Bronchial epithelial cell (primary cell): ENCODE data around the gene ANKRD36. TPM values are rescaled to one million over a fixed set of nuclear protein-coding genes. Genes with fewer than 3 reads are reported as not detected.
"Not testable (repeated sequence)": the region's sequence is repeated elsewhere in the genome, so short reads cannot be mapped to it uniquely, and the experiment has no call there.

Experiments used
- DNase-seq: peaks from one replicate; pipeline ENCODE4 v3.0.0-alpha.2; 2010; ENCODE audit warnings: low read depth
- FAIRE-seq: peaks from 2 replicates; lab custom pipeline; 2011; peaks lifted over from hg19 to GRCh38; lab: Jason Lieb, UNC
- H3K27me3 ChIP-seq: 2 replicates; pipeline ENCODE4 v1.5.1; 2011; ENCODE audit warnings: low read length; ENCODE audit not compliant: control insufficient read depth, insufficient read depth
- H3K36me3 ChIP-seq: 2 replicates; pipeline ENCODE4 v1.5.1; 2011; ENCODE audit warnings: low read length; ENCODE audit not compliant: control insufficient read depth, insufficient read depth
- H3K4me3 ChIP-seq: 2 replicates; pipeline ENCODE4 v1.5.1; 2011; ENCODE audit warnings: mild to moderate bottlenecking, low read depth, low read length, control low read depth
- CTCF ChIP-seq: IDR thresholded peaks from 2 replicates; pipeline ENCODE4 v1.5.1; 2011; ENCODE audit warnings: mild to moderate bottlenecking, moderate library complexity, low read length, control low read depth, inconsistent platforms; ENCODE audit not compliant: insufficient read depth, severe bottlenecking
- total RNA-seq: library from RNA; depleted of rRNA; stranded (reverse); fragments of >200 nt; gene quantifications from 2 replicates; pipeline ENCODE4 v1.2.1, GENCODE V29; 2014

The ANKRD36 gene
- total RNA-seq, 1 donor from 2014 or later, result 14.0 TPM

GRCh38 chr2:97088706-97089105 lies 24.2 kb upstream of the ANKRD36 start:
- not testable (repeated sequence) for DNase-seq, H3K4me3 ChIP-seq, H3K27me3 ChIP-seq, FAIRE-seq, H3K36me3 ChIP-seq

- FAIRE-seq, DNase-seq, H3K27me3 ChIP-seq, H3K4me3 ChIP-seq, H3K36me3 ChIP-seq: not testable (repeated sequence)
Measured at GRCh38 chr2:97092946-97093345, 20.0 kb upstream of the ANKRD36 start.

- H3K27me3 ChIP-seq, FAIRE-seq, H3K36me3 ChIP-seq, DNase-seq: not testable (repeated sequence)
- H3K4me3 ChIP-seq, result peak overlapping the region; percentile 28
Measured at GRCh38 chr2:97093983-97094771, 18.8 kb upstream of the ANKRD36 start.

GRCh38 chr2:97094772-97095611 lies 18.0 kb upstream of the ANKRD36 start, which contains the start of gene FAHD2B:
FAHD2B (minus strand) TSS chr2:97094882; CDS start chr2:97091706, 3,176 bp downstream.
- H3K27me3 ChIP-seq, FAIRE-seq, H3K36me3 ChIP-seq: not testable (repeated sequence)
- peak within 1 kb of the TSS; percentile 28 for H3K4me3 ChIP-seq
- peak; percentile 28 for DNase-seq

- no peak for TF ChIP-seq CTCF
- Histone ChIP-seq H3K4me3 (no peak overlapping the region), H3K27me3 (no peaks in the 10 kb centered on the region), H3K36me3 (no peaks in the 10 kb centered on the region)
- FAIRE-seq (no peak), DNase-seq (no peak)
Measured at GRCh38 chr2:97095661-97096060, 17.3 kb upstream of the ANKRD36 start.

GRCh38 chr2:97098786-97099372 lies 14.1 kb upstream of the ANKRD36 start:
- not testable (repeated sequence) for H3K27me3 ChIP-seq, H3K4me3 ChIP-seq, FAIRE-seq, H3K36me3 ChIP-seq, DNase-seq

GRCh38 chr2:97106878-97107277 lies 6.1 kb upstream of the ANKRD36 start:
- H3K36me3 ChIP-seq, H3K27me3 ChIP-seq, DNase-seq, H3K4me3 ChIP-seq, FAIRE-seq: not testable (repeated sequence)

GRCh38 chr2:97111246-97111645 lies 1.7 kb upstream of the ANKRD36 start:
- not testable (repeated sequence) for H3K36me3 ChIP-seq, FAIRE-seq, H3K27me3 ChIP-seq, H3K4me3 ChIP-seq, DNase-seq
